Measurements from ENCODE around the gene MGAT5.
"Not testable (repeated sequence)": the region's sequence is repeated elsewhere in the genome, so short reads cannot be mapped to it uniquely, and the experiment has no call there.

The MGAT5 gene

GRCh38 chr2:134279417-134279816 lies 25.5 kb downstream of the MGAT5 start:
- DNase-seq (ENCODE audit: low read depth in 2 of 2): no peak

GRCh38 chr2:134280231-134280630 lies 26.4 kb downstream of the MGAT5 start:
- DNase-seq (ENCODE audit: low read depth in 2 of 2): no peak

GRCh38 chr2:134280726-134281125 lies 26.9 kb downstream of the MGAT5 start:
- no peak for DNase-seq (ENCODE audit: low read depth in 2 of 2)

GRCh38 chr2:134281815-134282419 lies 28.0 kb downstream of the MGAT5 start:
- no peak for DNase-seq (ENCODE audit: low read depth in 2 of 2)

- DNase-seq (ENCODE audit: low read depth in 2 of 2): no peak
Observed at GRCh38 chr2:134282629-134283400, 28.9 kb downstream of the MGAT5 start.

- no peak for DNase-seq (ENCODE audit: low read depth in 2 of 2)
Observed at GRCh38 chr2:134283661-134284060, 29.8 kb downstream of the MGAT5 start.

GRCh38 chr2:134284119-134284670 lies 30.3 kb downstream of the MGAT5 start:
- DNase-seq (ENCODE audit: low read depth in 2 of 2): no peak

GRCh38 chr2:134287323-134287722 lies 33.5 kb downstream of the MGAT5 start:
- DNase-seq (ENCODE audit: low read depth in 2 of 2): no peak

GRCh38 chr2:134288814-134289213 lies 34.9 kb downstream of the MGAT5 start:
- DNase-seq (ENCODE audit: low read depth in 2 of 2): no peak

GRCh38 chr2:134289225-134289624 lies 35.4 kb downstream of the MGAT5 start:
- no peak for DNase-seq (ENCODE audit: low read depth in 2 of 2)

- DNase-seq (ENCODE audit: low read depth in 2 of 2): no peak
Observed at GRCh38 chr2:134290358-134290757, 36.5 kb downstream of the MGAT5 start.

- DNase-seq (ENCODE audit: low read depth in 2 of 2): no peak
Observed at GRCh38 chr2:134292514-134292913, 38.6 kb downstream of the MGAT5 start.

- DNase-seq (ENCODE audit: low read depth in 2 of 2): no peak
Observed at GRCh38 chr2:134293719-134294537, 40.1 kb downstream of the MGAT5 start.

GRCh38 chr2:134294598-134294997 lies 40.7 kb downstream of the MGAT5 start:
- not testable (repeated sequence) for DNase-seq (ENCODE audit: low read depth in 2 of 2)

GRCh38 chr2:134295441-134295840 lies 41.6 kb downstream of the MGAT5 start:
- DNase-seq (ENCODE audit: low read depth in 2 of 2): no peak

- DNase-seq (ENCODE audit: low read depth in 2 of 2): no peak
Observed at GRCh38 chr2:134296301-134296700, 42.4 kb downstream of the MGAT5 start.

- DNase-seq (ENCODE audit: low read depth in 2 of 2): no peak
Observed at GRCh38 chr2:134299334-134299733, 45.5 kb downstream of the MGAT5 start.

- no peak for DNase-seq (ENCODE audit: low read depth in 2 of 2)
Observed at GRCh38 chr2:134300585-134300984, 46.7 kb downstream of the MGAT5 start.

- DNase-seq (ENCODE audit: low read depth in 2 of 2): no peak
Observed at GRCh38 chr2:134301099-134301927, 47.4 kb downstream of the MGAT5 start.

- DNase-seq (ENCODE audit: low read depth in 2 of 2): no peak
Observed at GRCh38 chr2:134301928-134302260, 48.0 kb downstream of the MGAT5 start.

- DNase-seq (ENCODE audit: low read depth in 2 of 2): no peak
Observed at GRCh38 chr2:134304394-134305108, 50.7 kb downstream of the MGAT5 start.

All from activated CD8-positive, alpha-beta memory T cell treated with anti-CD3 and anti-CD28 coated beads for 4 hours (primary cell).